ENCODE data around the gene SRA1. TPM values are rescaled to one million over a fixed set of nuclear protein-coding genes. Genes with fewer than 3 reads are reported as not detected.
"Not testable (repeated sequence)": the region's sequence is repeated elsewhere in the genome, so short reads cannot be mapped to it uniquely, and the experiment has no call there.

SRA1 gene
- total RNA-seq, 2 experiments from 2014 or later = 18.8 to 24.5 TPM

DNA sequence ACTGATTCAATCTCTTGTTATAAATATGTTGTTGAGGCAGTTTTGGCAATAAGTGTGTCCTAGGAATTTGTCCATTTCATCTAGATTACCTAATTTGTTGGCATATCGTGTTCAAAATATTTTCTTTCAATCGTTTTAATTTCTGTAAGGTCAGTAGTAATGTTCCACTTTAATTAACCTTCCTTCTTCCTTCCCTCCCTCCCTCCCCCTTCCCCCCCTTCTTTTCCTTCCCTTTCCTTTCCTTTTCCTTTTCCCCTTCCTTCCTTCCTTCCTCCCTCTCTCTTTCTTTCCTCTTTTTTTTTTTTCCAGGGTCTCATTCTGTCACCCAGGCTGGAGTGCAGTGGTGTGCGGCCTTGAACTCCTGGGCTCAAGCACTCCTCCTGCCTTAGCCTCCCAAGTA, 48.6 kb upstream of the SRA1 start:
- no peak for DNase-seq (ENCODE audit: low spot score)
- no peaks in the 10 kb centered on the region for H3K79me2 ChIP-seq (ENCODE audit: insufficient read depth, low read depth, low read length)
- H3K27ac ChIP-seq (ENCODE audit: low read depth, low read length, poor library complexity, severe bottlenecking) = no peak overlapping the region
- intact Hi-C loops (cut with micrococcal nuclease; ENCODE audit: unreplicated experiment) = no loop called here
- CTCF ChIA-PET (ENCODE audit: unreplicated experiment) = no interaction called here
- no peak overlapping the region for H3K4me2 ChIP-seq (ENCODE audit: low read length)
- H3K9me2 ChIP-seq (ENCODE audit: insufficient read depth, low read length) = no peaks in the 10 kb centered on the region
- H3K36me3 ChIP-seq (ENCODE audit: insufficient read depth, low read length) = no peaks in the 10 kb centered on the region
- H3K4me1 ChIP-seq (ENCODE audit: insufficient read depth, low read length, poor library complexity, severe bottlenecking) = no peaks in the 10 kb centered on the region
- H3K4me3 ChIP-seq (ENCODE audit: low read depth, low read length, poor library complexity, severe bottlenecking) = no peak overlapping the region
- H4K20me1 ChIP-seq (ENCODE audit: insufficient read depth, low read length) = no peaks in the 10 kb centered on the region
- POLR2A ChIA-PET = no interaction called here
- no peaks in the 10 kb centered on the region for H3K9me3 ChIP-seq (ENCODE audit: low read length)
- no TSS peak for BruUV-seq (replicated peaks)
- no peak for TF ChIP-seq CTCF (conservative IDR thresholded peaks at IDR 0.05; ENCODE audit: low read length)
- TF ChIP-seq EZH2phosphoT487 (IDR thresholded peaks at IDR 0.05; ENCODE audit: borderline replicate concordance, low read depth, low read length) = no peak
- no peak overlapping the region for H2AFZ ChIP-seq (ENCODE audit: low read length)

DNA sequence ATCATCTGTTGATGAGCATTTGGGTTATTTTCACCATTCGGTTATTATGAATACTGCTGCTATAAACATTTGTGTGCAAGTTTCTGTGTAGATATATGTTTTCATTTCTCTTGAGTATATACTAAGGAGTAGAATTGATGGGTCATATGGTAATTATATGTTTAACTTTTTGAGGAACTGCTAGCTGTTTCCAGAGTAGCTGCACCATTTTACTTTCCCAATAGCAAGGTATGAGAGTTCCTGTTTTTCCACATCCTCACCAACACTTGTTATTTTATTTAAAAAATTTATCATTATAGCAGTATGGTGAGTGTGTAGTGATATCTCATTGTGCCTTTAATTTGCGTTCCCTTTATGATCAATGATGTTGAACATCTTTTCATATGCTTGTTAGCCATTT, 46.5 kb upstream of the SRA1 start:
- Histone ChIP-seq H3K9me2 (ENCODE audit: insufficient read depth, low read length) (no peaks in the 10 kb centered on the region), H4K20me1 (ENCODE audit: insufficient read depth, low read length) (no peaks in the 10 kb centered on the region), H3K4me1 (ENCODE audit: insufficient read depth, low read length, poor library complexity, severe bottlenecking) (no peaks in the 10 kb centered on the region), H2AFZ (ENCODE audit: low read length) (no peak overlapping the region), H3K79me2 (ENCODE audit: insufficient read depth, low read depth, low read length) (no peaks in the 10 kb centered on the region), H3K4me2 (ENCODE audit: low read length) (no peak overlapping the region), H3K4me3 (ENCODE audit: low read depth, low read length, poor library complexity, severe bottlenecking) (no peak overlapping the region), H3K27ac (ENCODE audit: low read depth, low read length, poor library complexity, severe bottlenecking) (no peak overlapping the region), H3K36me3 (ENCODE audit: insufficient read depth, low read length) (no peaks in the 10 kb centered on the region), H3K9me3 (ENCODE audit: low read length) (no peaks in the 10 kb centered on the region)
- TF ChIP-seq EZH2phosphoT487 (IDR thresholded peaks at IDR 0.05; ENCODE audit: borderline replicate concordance, low read depth, low read length) = no peak
- TF ChIP-seq CTCF (conservative IDR thresholded peaks at IDR 0.05; ENCODE audit: low read length) = no peak
- CTCF ChIA-PET (ENCODE audit: unreplicated experiment) = no interaction called here
- BruUV-seq (replicated peaks) = no TSS peak
- intact Hi-C loops (cut with micrococcal nuclease; ENCODE audit: unreplicated experiment) = no loop called here
- no peak for DNase-seq (ENCODE audit: low spot score)
- POLR2A ChIA-PET = interaction anchor here (1.5 kb wide), 1 partner anchor 38 kb away, joined by 3 read pairs; no protein-coding TSS in a partner anchor

DNA sequence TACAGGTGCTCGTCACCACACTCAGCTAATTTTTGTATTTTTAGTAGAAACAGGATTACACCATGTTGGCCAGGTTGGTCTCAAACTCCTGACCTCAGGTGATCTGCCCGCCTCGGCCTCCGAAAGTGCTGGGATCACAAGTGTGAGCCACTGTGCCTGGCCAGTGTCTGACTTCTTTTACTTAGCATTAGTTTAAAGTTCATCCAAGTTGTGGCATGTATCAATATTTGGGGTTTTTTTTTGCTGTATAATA, 46.1 kb upstream of the SRA1 start:
- H4K20me1 ChIP-seq (ENCODE audit: insufficient read depth, low read length); BruUV-seq (replicated peaks); H3K4me1 ChIP-seq (ENCODE audit: insufficient read depth, low read length, poor library complexity, severe bottlenecking); H3K4me2 ChIP-seq (ENCODE audit: low read length); H3K4me3 ChIP-seq (ENCODE audit: low read depth, low read length, poor library complexity, severe bottlenecking); H3K9me3 ChIP-seq (ENCODE audit: low read length); H2AFZ ChIP-seq (ENCODE audit: low read length); intact Hi-C loops (cut with micrococcal nuclease; ENCODE audit: unreplicated experiment); H3K27ac ChIP-seq (ENCODE audit: low read depth, low read length, poor library complexity, severe bottlenecking); H3K36me3 ChIP-seq (ENCODE audit: insufficient read depth, low read length); H3K79me2 ChIP-seq (ENCODE audit: insufficient read depth, low read depth, low read length); CTCF ChIA-PET (ENCODE audit: unreplicated experiment); H3K9me2 ChIP-seq (ENCODE audit: insufficient read depth, low read length); DNase-seq (ENCODE audit: low spot score); POLR2A ChIA-PET: not testable (repeated sequence)
